UCSD-AML1 (cell line): ENCODE results near the gene SIGLEC7.

Experiments
- DNase-seq: peaks from one replicate; lab custom pipeline; 2025; ENCODE audit not compliant: unreplicated experiment; lab: John Stamatoyannopoulos, UW

SIGLEC7 gene

GRCh38 chr19:51164215-51164614 lies 22.1 kb downstream of the SIGLEC7 start:
- DNase-seq: no peak

- peak; percentile 52 for DNase-seq
Observed at GRCh38 chr19:51166846-51167490, 24.9 kb downstream of the SIGLEC7 start.

- DNase-seq: no peak
Observed at GRCh38 chr19:51168564-51169282, 26.6 kb downstream of the SIGLEC7 start.

- DNase-seq: peak; percentile 70
Observed at GRCh38 chr19:51169283-51169918, 27.3 kb downstream of the SIGLEC7 start.

GRCh38 chr19:51172223-51172622 lies 30.1 kb downstream of the SIGLEC7 start:
- DNase-seq: no peak

- DNase-seq: peak; percentile 47
Observed at GRCh38 chr19:51173681-51174080, 31.6 kb downstream of the SIGLEC7 start.

GRCh38 chr19:51179256-51179655 lies 37.2 kb downstream of the SIGLEC7 start:
- DNase-seq: peak; percentile 66

GRCh38 chr19:51181377-51181912 lies 39.3 kb downstream of the SIGLEC7 start:
- no peak for DNase-seq

- DNase-seq: no peak
Observed at GRCh38 chr19:51181913-51182419, 39.9 kb downstream of the SIGLEC7 start.

GRCh38 chr19:51183629-51184028 lies 41.5 kb downstream of the SIGLEC7 start:
- DNase-seq: no peak

GRCh38 chr19:51185069-51185867 lies 43.2 kb downstream of the SIGLEC7 start:
- DNase-seq: no peak

- DNase-seq: no peak
Observed at GRCh38 chr19:51185868-51186215, 43.7 kb downstream of the SIGLEC7 start.

- no peak for DNase-seq
Observed at GRCh38 chr19:51186323-51186722, 44.2 kb downstream of the SIGLEC7 start.

GRCh38 chr19:51187395-51188226 lies 45.5 kb downstream of the SIGLEC7 start:
- no peak for DNase-seq

- DNase-seq: no peak
Observed at GRCh38 chr19:51188227-51188559, 46.1 kb downstream of the SIGLEC7 start.

GRCh38 chr19:51192689-51193088 lies 50.6 kb downstream of the SIGLEC7 start:
- no peak for DNase-seq

GRCh38 chr19:51194527-51195315 lies 52.6 kb downstream of the SIGLEC7 start:
- no peak for DNase-seq

GRCh38 chr19:51195316-51195586 lies 53.1 kb downstream of the SIGLEC7 start:
- DNase-seq: no peak

- no peak for DNase-seq
Observed at GRCh38 chr19:51195616-51196015, 53.5 kb downstream of the SIGLEC7 start.

GRCh38 chr19:51196181-51196580 lies 54.1 kb downstream of the SIGLEC7 start:
- DNase-seq: no peak
